ELF-1 (cell line): Measurements from ENCODE around the gene HOXA6.

ENCODE experiments used
- DNase-seq: peaks from one replicate; pipeline ENCODE4 v3.0.0-alpha.2; 2016; ENCODE audit warnings: low read depth, low spot score

The HOXA6 gene

DNA sequence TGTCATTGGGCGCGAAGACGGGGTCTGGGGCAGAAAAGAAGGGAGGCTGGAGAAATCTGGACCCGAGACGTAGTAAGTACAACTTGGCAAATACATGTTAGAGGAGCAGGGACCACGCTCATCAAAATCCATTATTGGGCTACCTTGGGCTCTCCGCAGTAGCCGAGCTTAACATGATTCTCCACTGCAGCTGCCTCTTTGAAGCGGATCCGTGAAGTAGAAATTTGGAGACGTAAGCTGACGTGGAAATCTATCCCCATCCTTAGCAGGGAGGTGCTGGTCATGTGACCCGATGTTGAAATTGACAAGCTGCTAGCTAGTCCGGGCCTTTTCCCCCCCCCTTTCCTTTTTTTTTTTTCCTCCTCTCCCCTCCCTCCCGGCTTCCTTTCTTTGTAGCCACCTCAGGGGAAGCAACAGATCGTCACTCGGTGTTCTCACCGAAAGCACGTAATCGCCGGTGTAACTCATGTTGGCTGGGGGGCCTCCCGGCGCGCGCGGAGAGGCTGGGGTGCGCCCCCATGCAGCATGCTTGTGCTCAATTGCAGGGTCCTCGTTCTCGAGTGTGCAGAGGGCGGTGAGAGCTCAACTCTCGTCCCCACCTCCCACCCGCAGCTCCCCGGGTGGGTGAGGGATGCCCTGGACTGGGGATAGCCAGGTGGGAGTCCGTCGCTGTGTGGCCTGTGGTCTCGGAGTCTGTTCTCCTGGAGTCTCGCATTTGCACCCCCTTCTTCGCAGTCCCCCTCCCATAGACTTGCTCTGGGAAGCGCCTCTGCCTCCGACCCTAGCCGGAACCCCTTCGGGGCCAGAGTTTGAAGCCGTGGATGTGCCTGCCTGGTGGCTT, 37.7 kb upstream of the HOXA6 start, which contains the start of gene HOXA11:
Gene HOXA11 (minus strand): TSS at position 220 of the 841 bp plus-strand sequence. CDS start 88 bp downstream, at position 132.
- DNase-seq = peak; percentile 67

DNA sequence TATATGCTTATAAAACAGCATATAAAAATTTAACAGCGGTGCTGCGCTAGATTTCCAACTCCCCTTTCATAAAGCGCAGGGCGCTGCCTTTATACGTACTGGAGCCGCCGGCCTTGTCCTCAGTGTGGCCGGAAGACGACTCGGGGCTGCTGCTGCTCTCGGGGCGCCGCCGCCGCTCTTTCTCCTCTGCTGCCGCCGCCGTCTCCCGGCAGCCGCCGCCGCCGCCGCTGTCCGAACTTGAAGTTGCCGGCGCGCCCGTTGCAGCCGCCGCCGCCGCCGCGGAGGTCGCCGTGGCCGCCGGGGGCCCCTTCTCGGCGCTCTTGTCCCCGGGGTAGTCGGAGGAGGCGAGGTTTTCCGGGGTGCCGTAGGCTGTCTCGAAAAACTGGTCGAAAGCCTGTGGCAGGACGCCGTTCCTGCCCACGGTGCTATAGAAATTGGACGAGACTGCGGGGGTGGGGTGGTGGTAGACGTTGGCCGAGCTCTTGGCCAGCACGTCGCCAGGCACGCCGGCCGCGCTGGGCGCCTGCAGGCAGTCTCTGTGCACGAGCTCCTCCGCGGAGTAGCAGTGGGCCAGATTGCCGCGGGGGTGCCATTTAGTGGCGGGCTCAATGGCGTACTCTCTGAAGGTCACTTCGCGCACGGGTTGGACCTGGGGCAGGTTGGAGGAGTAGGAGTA, 36.9 kb upstream of the HOXA6 start:
- peak; percentile 47 for DNase-seq

DNA sequence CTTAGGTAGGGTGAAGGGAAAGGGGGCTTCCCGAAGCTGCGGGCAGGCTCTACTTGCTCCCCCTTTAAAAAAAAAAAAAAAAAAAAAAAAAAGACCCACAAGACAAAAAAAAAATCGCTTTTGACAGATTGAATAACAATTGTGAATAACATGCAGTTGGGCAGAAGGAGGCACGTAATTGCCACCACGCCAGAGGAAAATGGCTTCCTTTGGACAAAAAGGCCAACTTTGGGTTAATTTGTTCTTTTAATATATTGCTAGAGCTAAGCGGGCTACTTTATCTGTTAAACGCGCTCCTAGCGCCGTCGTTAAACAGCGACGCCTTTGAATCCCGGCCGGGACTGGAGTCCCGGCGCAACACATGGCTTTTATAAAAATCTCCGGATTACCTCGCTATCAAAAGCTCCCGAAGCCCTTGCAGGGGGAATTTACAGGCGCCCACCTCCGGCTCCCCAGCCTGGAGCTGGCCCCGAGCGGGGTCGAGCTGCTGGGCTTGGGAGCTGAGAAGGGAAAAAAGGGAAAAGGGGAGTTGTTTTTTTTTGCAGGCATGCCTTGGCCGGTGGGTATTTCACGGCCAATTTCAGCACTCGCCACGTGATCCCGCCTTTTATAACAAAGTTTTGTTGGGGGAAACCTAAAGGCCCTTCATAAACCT, 36.2 kb upstream of the HOXA6 start:
- no peak for DNase-seq

DNA sequence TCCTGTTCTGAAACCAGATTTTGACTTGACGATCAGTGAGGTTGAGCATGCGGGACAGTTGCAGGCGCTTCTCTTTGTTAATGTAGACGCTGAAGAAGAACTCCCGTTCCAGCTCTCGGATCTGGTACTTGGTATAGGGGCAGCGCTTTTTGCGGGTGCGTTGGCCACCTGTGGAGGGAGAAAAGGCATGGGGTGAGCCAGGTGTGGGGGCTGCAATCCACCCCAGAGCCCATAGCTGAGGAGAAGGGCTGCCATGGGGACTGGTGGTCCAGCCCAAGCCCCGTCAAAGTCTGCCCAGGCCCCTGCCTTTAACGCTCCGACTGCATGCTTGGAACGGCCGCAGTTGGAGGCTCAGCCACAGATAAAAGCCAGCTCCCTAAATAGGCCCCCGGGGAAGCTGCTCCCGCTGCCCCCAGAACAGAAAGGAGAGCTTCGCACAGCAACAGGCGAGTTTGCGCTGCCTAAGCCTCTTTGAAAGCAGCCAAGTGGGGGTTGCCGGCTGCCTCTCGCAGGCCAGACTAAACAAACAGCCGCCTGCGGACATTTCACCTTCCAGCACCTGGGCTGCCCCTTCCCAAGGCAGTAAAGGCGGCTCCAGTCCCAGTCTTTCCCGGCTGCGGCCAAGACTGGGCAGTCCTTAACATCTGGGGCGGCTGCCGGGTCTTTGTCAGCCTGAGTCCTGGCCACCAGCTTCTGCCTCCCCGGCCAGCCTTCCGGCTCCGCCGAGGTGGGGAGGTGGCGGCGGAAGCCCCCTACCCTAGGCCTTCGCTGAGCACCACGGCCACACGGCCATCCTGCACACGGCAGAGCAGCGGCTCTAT, 35.5 kb upstream of the HOXA6 start:
- DNase-seq = peak; percentile 95

DNA sequence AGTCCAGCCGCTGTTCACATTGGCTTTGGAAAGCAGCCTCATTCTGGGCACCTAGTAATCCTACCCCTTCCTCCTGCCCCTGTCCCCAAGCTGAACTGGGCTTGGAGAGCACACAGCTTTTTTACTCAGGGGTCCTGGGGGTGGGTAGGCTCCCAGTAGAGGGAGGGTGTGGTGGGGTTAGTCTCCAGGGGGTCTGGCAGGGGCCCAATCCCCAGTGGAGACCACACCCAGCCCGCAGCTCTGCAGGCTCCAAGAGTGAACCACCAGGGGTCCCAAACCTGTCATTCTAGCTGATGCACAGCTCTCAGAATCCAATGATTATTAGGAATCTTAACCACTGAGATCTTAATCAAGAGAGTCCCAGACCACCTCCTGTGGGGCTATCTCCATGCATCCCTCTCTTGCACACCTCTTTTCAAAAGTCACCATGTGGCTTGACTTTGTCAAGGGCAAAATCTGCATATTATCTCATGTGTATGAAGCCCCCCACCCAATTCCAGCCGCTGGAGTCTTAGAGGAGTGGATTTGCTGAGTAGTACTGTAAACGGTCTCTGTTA, 34.8 kb upstream of the HOXA6 start:
- DNase-seq = peak; percentile 6

DNA sequence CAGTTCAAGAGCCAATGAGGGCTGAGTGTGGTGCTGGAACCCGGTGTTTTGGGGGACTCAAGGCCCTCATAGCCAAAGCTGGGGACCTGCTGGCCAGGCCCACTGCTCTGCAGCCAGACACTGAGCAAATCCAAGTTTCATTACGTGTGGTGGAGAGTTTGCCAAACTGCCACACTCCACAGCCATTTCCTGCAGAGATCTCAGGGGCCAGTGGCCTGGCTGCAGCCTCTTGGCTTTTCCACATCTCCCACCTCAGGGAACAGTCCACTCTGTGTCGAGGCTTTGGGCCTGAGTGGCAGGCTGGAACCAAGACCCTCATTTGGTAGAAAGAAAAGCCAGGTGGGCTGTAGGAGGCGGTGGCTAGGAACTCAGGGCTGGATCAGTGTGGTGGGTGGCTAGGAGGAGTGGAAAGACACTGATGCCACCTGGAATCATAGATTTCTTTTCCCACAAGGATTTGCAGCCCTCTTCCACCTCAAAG, 34.3 kb upstream of the HOXA6 start:
- no peak for DNase-seq

DNA sequence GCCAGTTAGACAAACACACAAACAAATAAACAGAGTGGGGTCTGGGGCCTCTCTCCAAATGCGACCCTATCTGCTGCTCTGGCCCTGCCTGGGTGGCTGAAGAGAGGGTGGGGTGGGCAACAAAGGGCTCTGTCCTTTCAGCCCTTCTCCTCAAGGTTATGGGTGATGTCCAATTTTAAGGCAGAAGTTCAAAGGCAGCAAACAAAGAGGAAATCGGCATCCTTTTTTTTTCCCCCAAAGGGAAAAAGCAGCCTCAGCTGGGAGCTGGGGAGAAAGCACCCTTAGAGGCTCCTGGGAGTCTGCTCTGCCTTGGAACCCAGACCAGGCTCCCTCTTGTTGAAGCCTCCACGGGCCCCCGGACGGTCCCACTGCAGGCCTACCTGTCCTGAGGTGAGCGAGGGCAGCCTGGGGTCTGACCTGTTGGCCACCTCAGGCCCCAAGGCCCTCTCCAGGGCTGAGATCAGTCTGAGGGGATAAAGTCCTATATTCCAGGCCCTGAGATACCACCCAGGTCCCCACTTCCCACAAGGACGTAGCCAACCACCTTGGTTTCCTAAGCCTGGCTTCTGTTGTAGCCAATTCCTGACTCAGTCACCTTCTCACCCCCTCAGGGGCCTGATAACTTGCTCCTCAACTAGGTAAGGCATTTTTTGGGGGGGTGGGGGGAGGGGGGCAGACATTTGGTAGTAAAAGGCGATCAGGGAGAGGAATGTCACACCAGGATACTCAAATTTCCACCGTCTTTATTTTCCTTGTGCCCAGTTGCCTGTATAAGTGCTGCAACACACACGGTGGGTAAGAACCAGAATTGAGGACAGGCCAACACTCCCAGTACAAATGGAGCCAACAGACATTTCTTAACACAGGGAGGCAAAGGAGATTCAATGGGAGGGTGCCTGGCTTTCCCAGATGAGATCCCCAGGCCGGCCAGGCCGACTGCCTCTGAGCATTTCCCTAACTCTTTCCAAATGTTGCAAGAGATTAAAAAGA, 33.2 kb upstream of the HOXA6 start:
- DNase-seq = no peak

DNA sequence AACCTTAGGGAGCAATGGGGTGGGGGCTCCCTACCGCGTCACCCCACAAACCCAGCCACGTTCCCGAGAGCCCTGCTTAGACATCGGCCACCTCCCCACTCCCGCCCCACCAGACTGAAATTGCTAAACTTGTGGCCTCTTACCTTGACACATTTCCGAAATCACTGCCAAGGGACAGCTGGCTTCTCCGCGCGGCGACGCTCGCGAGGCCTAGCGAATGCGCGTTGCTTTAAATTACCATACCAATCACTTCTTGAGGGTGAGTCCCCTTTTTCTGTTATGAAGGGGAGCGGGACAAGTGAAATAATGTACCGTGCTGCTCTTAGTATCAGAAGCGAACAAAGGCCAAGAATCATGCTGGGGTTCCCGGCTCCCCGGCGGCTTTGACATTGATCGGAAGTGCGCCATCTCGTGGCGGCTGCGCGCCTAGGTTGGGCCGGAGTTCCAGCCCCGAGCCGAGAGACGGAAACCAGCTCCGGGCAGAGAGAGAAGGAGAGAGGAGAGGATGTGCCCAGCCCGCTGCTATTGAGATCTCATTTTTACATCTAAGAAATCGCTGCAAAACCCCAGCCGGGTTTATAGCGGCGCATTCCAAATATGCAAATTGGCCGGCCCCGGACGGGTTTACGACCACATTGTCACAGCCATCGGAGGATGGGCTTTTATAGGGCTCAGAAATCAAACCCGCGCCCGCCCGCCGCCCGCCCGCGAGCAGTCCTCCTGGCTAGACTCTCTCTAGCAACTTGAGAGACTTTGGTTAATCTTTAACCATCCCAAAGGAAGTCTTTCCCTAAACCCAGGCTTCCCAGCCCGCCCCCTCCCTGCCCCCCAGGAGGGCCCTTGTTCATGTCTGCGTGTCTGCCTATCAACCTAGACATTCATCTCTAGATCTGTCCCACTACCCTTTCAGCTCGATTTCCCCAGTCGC, 32.2 kb upstream of the HOXA6 start:
- peak; percentile 88 for DNase-seq

DNA sequence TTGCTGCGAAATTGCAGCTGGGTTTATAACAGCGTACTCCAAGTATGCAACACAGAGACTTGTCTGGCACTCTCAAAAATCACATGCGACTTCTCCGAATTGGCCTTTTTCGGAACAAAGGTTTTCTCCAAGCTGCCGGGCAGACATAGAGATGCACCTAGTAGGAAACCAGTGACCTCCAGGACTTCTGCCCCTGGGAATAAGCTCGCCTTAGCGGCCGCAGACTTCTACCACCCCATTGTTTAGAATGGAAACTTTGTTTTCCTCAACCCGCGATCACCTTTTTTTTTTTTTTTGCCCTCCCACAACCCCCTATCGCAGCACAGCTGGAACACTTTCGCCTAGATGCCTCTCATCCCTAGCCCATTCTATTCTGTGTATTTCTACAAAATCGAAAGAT, 31.5 kb upstream of the HOXA6 start:
- no peak for DNase-seq

DNA sequence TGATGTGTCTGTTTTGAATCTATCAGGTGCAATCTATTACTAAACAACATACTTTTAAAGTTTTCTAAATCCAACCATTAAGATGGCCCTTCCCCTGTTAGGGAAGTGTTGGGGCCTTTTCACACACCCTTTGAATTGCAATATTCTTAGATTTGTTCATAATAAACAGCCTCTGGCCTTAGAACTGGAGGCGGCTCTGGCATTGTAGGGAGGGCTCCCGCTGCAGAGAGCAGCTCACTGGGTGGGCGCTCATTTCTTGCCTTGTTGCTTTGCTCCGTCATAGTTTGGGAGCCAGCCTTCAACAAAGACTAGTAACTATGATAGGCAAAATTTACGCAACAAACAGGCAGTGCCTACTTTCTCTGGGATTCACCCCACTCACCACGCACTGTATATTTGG, 30.8 kb upstream of the HOXA6 start:
- DNase-seq = no peak

DNA sequence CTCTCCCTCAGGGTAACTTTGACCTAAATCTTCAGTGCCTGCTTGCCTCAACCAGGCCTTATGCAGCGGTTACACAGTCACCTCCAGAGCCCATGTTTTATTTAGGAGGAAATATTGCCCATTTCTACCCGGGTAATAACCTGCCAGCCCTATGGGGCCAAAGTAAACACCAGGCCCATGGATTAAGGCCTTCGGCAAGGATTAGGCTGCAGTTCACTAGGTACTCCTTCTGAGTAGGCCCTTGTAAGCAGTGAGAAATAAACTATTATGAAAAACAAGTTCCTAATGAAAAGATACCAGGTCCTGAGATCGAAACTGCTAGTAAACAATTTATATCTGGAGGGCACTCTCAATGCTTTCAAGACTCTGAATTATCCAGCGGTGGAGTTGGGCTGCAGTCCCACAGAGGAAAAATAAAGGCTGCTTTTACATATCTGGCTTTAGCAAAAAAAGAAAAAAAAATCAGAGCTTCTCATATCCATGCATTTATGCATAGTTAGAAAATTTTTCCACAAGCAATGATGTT, 30.3 kb upstream of the HOXA6 start:
- no peak for DNase-seq

DNA sequence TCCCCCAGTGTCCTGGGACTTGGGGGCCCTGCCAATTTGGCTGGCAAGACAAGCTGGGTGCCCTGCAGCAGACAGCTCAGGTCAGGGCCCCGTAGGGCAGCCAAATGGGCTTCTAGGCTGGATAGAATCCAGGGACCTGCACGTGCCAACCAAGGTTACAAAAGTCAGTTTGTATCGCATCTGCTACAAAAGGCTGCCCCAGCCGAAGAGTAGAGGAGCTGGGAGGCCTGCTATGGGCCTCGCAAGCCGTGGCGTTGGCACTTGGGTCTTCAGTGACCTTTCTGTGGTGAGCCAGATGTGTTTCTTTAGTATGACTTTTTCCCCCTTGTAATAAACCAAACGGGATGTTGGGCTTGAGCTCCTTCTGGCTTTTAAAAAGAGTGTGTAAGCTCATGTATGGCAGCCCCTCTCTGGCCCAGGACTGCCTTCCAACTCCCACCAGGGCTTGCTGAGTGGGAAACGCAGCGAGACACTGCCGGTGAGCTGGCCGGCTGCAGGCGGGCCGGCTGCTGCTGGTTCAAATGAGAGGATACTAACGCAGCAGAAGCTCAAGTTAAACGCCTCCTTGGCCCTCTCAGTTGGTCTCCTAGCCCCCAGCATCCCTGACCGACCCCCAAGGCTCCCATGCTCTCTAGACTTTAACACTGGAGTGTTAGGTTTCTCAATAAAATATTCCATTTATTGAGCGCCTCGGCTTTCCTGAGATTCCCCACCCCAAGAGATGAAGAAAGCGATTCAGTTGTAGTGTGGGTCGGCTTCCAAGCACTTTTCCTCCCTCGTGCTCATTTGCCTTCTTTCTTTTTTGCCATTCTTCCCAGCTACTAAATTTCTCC, 29.6 kb upstream of the HOXA6 start:
- DNase-seq = no peak

DNA sequence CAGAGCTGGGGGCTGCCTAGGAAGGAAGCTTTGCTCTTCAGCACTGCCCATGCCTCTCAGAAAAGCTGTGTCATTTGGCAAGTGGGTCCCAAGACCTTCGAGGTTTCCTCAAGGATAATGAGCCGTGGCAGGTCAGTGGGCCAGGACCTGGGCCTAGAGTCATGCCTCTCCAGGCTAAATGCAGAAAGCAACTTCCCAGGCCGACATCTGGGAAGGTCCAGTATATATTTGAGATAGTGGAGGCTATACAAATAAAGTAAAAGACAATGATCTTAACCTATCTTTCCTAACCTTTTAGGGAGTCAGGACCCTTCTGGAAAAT, 28.9 kb upstream of the HOXA6 start:
- DNase-seq = no peak

DNA sequence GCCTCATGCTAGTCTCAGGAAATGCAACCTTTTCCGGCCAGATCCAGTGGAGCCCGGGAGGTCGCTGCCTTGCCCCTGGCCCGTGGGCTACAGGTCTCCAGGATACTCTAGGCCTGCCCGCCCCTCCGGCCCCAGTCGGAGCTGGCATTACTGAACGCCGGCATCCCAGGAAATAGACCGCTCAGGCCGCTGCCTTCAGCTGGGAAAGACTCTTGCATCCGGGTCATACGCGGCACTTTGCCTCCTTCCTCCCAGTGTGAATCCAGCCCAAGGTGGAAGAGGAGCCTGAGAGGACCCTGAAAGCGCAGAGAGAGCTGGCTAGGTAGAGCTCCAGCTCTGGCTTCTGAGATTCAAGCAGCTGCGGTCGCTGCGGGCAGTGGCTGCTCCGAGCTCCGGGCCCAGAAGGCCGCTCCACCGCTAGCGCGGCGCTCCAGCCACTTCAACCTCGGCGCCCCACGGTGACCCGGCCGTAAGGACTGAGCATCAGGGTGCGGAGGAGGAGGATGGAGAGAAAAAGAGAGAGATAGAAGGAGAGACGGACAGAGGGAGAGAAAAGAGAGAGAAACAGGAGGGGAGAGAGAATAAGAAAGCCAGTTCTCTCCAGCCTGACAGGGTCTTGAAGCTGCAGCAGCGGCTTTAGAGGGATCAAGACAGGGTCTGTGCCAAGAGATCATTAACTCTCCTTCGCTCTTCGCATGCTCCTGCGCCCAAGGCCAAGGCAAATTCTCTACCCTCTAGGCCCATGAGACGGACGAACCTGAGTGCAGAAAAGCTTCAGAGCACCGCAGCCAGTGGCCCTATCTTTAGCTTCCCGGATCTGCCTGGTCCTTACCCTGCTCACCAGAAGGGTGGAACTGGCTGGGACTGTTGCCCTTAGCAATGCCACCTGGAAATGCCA, 28.3 kb upstream of the HOXA6 start:
- DNase-seq = peak; percentile 66

DNA sequence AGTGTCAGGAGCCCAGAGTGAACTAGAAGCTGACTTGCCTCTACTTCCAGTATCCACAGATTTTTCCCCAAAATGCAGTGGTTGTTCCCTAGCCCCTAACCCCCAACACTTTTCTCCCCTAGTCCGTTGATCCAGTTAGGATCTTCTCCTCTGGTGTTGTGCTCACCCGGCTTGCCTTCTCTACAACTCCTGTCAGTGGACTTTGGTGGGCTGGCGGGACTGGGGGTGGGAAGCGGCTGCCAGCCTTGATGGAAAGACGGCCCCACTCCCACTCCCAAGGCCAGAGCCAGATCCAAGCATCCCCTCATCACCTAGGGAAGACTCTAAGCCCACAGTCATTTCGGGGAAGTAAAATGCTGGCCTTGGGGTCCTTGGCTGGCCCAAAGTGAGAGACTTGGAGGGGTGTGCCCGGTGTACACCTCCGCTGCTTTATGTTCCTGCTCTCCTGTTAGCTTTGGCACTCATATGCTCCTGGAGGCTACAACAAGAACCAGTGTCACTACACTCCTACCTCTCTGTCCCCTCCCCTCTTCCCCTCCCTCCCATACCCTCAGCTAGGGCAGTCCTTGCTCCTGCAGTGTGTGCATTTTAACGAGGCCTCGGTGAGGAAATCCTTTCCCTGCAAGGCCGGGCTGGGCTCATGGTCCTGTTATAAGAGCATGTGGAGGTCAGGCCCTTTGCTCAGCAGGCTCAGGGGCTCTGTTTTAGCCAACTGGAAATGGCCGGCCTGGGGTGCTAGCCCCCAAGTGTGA, 27.5 kb upstream of the HOXA6 start:
- peak; percentile 27 for DNase-seq
